HepG2 (cell line): Measurements from ENCODE around the gene TRIO. TPM values are rescaled to one million over a fixed set of nuclear protein-coding genes. Genes with fewer than 3 reads are reported as not detected.
A peak's percentile ranks its signal among the peaks of the same experiment; 100 is the strongest.

ENCODE experiments used
- AHDC1 ChIP-seq: sonication (generic); formaldehyde crosslinking; IDR thresholded peaks from 2 replicates; pipeline ENCODE4 v1.5.1; 2020; ENCODE audit warnings: mild to moderate bottlenecking, missing genetic modification reagents, borderline replicate concordance
- ATAD3A ChIP-seq: sonication (generic); formaldehyde crosslinking; IDR thresholded peaks from 2 replicates; pipeline ENCODE4 v1.4.0; 2020; ENCODE audit warnings: missing genetic modification reagents
- E2F1 ChIP-seq: sonication (generic); formaldehyde crosslinking; IDR thresholded peaks from 2 replicates; pipeline ENCODE4 v1.5.0; 2020; ENCODE audit warnings: missing genetic modification reagents
- FOXA1 ChIP-seq, 2 experiments: fragments of 450-650 bp in 1 of 2; sonication (generic) in 1 of 2; formaldehyde crosslinking in 1 of 2; IDR thresholded peaks; 2 replicates each; pipeline versions ENCODE4 v1.4.0 to v1.6.1; 2016 to 2020; ENCODE audit warnings: missing genetic modification reagents in 1 of 2
- MAFG ChIP-seq: sonication (generic); formaldehyde crosslinking; IDR thresholded peaks from 2 replicates; pipeline ENCODE4 v1.5.1; 2020; ENCODE audit warnings: mild to moderate bottlenecking, missing genetic modification reagents
- MED8 ChIP-seq: sonication (generic); formaldehyde crosslinking; IDR thresholded peaks from 2 replicates; pipeline ENCODE4 v1.8.1; 2023; ENCODE audit warnings: mild to moderate bottlenecking, missing genetic modification reagents; ENCODE audit not compliant: insufficient replicate concordance
- PBX3 ChIP-seq: sonication (generic); formaldehyde crosslinking; IDR thresholded peaks from 2 replicates; pipeline ENCODE4 v1.8.1; 2023; ENCODE audit warnings: missing genetic modification reagents, inconsistent platforms, borderline replicate concordance
- POLR2A ChIP-seq, 2 experiments: IDR thresholded peaks; 2 replicates each; pipeline ENCODE4 v1.6.1; 2011; ENCODE audit warnings: low read depth in 2 of 2, low read length in 2 of 2, mild to moderate bottlenecking in 1 of 2, moderate library complexity in 1 of 2; ENCODE audit not compliant: insufficient read depth in 1 of 2
- RBAK ChIP-seq: sonication (generic); formaldehyde crosslinking; IDR thresholded peaks from 2 replicates; pipeline ENCODE4 v1.5.1; 2020; ENCODE audit warnings: mild to moderate bottlenecking, missing genetic modification reagents
- RFX3 ChIP-seq: IDR thresholded peaks from 2 replicates; pipeline ENCODE4 v1.6.1; 2016; ENCODE audit warnings: missing biosample characterization, missing genetic modification reagents
- RNF2 ChIP-seq: fragments of 450-650 bp; conservative IDR thresholded peaks from 2 replicates; pipeline ENCODE4 v1.6.1; 2016; ENCODE audit warnings: low read depth
- SMAD1 ChIP-seq: sonication (generic); formaldehyde crosslinking; IDR thresholded peaks from 2 replicates; pipeline ENCODE4 v1.4.0; 2020; ENCODE audit warnings: missing genetic modification reagents, low read depth, mild to moderate bottlenecking, borderline replicate concordance
- SP1 ChIP-seq, 2 experiments: fragments of 450-650 bp in 1 of 2; sonication (generic) in 1 of 2; formaldehyde crosslinking in 1 of 2; IDR thresholded peaks; 2 replicates each; pipeline versions ENCODE4 v1.4.0 to v1.6.1; 2016 to 2020; ENCODE audit warnings: missing genetic modification reagents in 1 of 2
- THYN1 ChIP-seq: sonication (generic); formaldehyde crosslinking; IDR thresholded peaks from 2 replicates; pipeline ENCODE4 v1.8.1; 2023; ENCODE audit warnings: low read depth, mild to moderate bottlenecking, moderate library complexity, missing genetic modification reagents, borderline replicate concordance
- TRIM22 ChIP-seq: fragments of 450-650 bp; IDR thresholded peaks from 2 replicates; pipeline ENCODE4 v1.6.1; 2017
- ZNF572 ChIP-seq: sonication (generic); formaldehyde crosslinking; IDR thresholded peaks from 2 replicates; pipeline ENCODE4 v1.5.1; 2020; ENCODE audit warnings: mild to moderate bottlenecking, missing genetic modification reagents
- ZNF615 ChIP-seq: sonication (generic); formaldehyde crosslinking; IDR thresholded peaks from 2 replicates; pipeline ENCODE4 v1.5.0; 2020; ENCODE audit warnings: mild to moderate bottlenecking, missing genetic modification reagents, borderline replicate concordance
- ZNF619 ChIP-seq: sonication (generic); formaldehyde crosslinking; IDR thresholded peaks from 2 replicates; pipeline ENCODE4 v1.4.0; 2020; ENCODE audit warnings: mild to moderate bottlenecking, missing genetic modification reagents
- polyA plus RNA-seq, 8 experiments: library from polyadenylated mRNA; depleted of rRNA in 3 of 8; stranded (reverse) in 7 of 8; unstranded in 1 of 8; fragments of >200 nt; fragmentation: Illumina TruSeq in 4 of 8; extraction: Trizol in 4 of 8; gene quantifications; 2 replicates each; pipeline versions ENCODE4 v1.2.1 to v1.2.3, GENCODE V29; 2011 to 2016; ENCODE audit warnings: low read depth in 4 of 8, missing spikeins in 1 of 8, mixed read lengths in 1 of 8; ENCODE audit not compliant: insufficient read depth in 1 of 8
- total RNA-seq, 5 experiments: library from RNA; depleted of rRNA; stranded (reverse); fragments of >200 nt; fragmentation: Illumina TruSeq; extraction: Trizol; gene quantifications; 2 replicates each; pipeline ENCODE4 v1.2.3, GENCODE V29; 2016; ENCODE audit warnings: low read depth in 1 of 5

Gene TRIO
- total and polyA plus RNA-seq, 2 of the 13 experiments (the other 11 are each of a cell fraction or from before 2014, with no cell fraction given) = 45.2 to 45.9 TPM

- no peak for TF ChIP-seq ATAD3A (CRISPR knock-in tag)
- no peak for TF ChIP-seq ZNF615 (CRISPR knock-in tag)
- no peak for TF ChIP-seq E2F1
- TF ChIP-seq SMAD1 (CRISPR knock-in tag) = no peak
- no peak for TF ChIP-seq PBX3 (CRISPR knock-in tag)
- 0 out of 4 replicates have a peak, but pooled peaks of 1 of the 2 experiments have one; percentile 28 for TF ChIP-seq POLR2A (IDR thresholded peaks at IDR 0.05; ENCODE audit: insufficient read depth in 1 of 2, low read depth in 2 of 2, low read length in 2 of 2)
- TF ChIP-seq RBAK (CRISPR knock-in tag) = no peak
- peak; percentile 35; the same call in 1 of the 2 replicates for TF ChIP-seq AHDC1 (CRISPR knock-in tag)
- TF ChIP-seq FOXA1 (IDR thresholded peaks at IDR 0.05) = no peak
- peak; percentile 68 for TF ChIP-seq FOXA1 (CRISPR knock-in tag; IDR thresholded peaks at IDR 0.05)
- no peak for TF ChIP-seq SP1 (IDR thresholded peaks at IDR 0.05)
- TF ChIP-seq SP1 (CRISPR knock-in tag; IDR thresholded peaks at IDR 0.05) = no peak
- TF ChIP-seq TRIM22 = no peak
- TF ChIP-seq MAFG = no peak
- TF ChIP-seq ZNF572 (CRISPR knock-in tag) = no peak
- no peak for TF ChIP-seq ZNF619 (CRISPR knock-in tag)
- no peak for TF ChIP-seq MED8 (CRISPR knock-in tag)
- TF ChIP-seq RNF2 = no peak
- no peak for TF ChIP-seq RFX3 (CRISPR knock-in tag)
- TF ChIP-seq THYN1 (CRISPR knock-in tag) = no peak
These were observed 65.2 kb downstream of the TRIO start (continued) for GRCh38 chr5:14208071-14209021.
